Measurements from ENCODE around the gene MCOLN3.

Gene MCOLN3

GRCh38 chr1:85062425-85063026, 14.2 kb upstream of the MCOLN3 start:
- Histone ChIP-seq H3K4me1 (no peaks in the 10 kb centered on the region), H3K27me3 (ENCODE audit: low read depth) (no peaks in the 10 kb centered on the region), H3K9me3 (no peaks in the 10 kb centered on the region), H3K36me3 (replicated peaks) (no peaks in the 10 kb centered on the region), H3K4me3 (no peak overlapping the region)
- no peak for DNase-seq (ENCODE audit: low spot score in 2 of 2)
- in situ Hi-C loops (cut with MboI; ENCODE audit: low sequenced_read_pairs), result no loop called here

- H3K27me3 ChIP-seq (ENCODE audit: low read depth), result no peaks in the 10 kb centered on the region
- in situ Hi-C loops (cut with MboI; ENCODE audit: low sequenced_read_pairs), result no loop called here
- peak in 1 of 2 experiments; percentile 49 for DNase-seq (ENCODE audit: low spot score in 2 of 2)
- H3K4me3 ChIP-seq, result no peak overlapping the region
- H3K36me3 ChIP-seq (replicated peaks), result no peaks in the 10 kb centered on the region
- H3K4me1 ChIP-seq, result no peaks in the 10 kb centered on the region
- H3K9me3 ChIP-seq, result no peaks in the 10 kb centered on the region
These were observed 13.6 kb upstream of the MCOLN3 start for GRCh38 chr1:85061711-85062424.

GRCh38 chr1:85060038-85060437, 11.7 kb upstream of the MCOLN3 start:
- no peaks in the 10 kb centered on the region for H3K4me1 ChIP-seq
- no peaks in the 10 kb centered on the region for H3K9me3 ChIP-seq
- no peaks in the 10 kb centered on the region for H3K36me3 ChIP-seq (replicated peaks)
- H3K4me3 ChIP-seq, result no peak overlapping the region
- DNase-seq (ENCODE audit: low spot score in 2 of 2), result no peak
- in situ Hi-C loops (cut with MboI; ENCODE audit: low sequenced_read_pairs), result no loop called here
- no peaks in the 10 kb centered on the region for H3K27me3 ChIP-seq (ENCODE audit: low read depth)

GRCh38 chr1:85059563-85059962, 11.3 kb upstream of the MCOLN3 start:
- no peak for DNase-seq (ENCODE audit: low spot score in 2 of 2)
- Histone ChIP-seq H3K4me1 (no peaks in the 10 kb centered on the region), H3K9me3 (no peaks in the 10 kb centered on the region), H3K27me3 (ENCODE audit: low read depth) (no peaks in the 10 kb centered on the region), H3K36me3 (replicated peaks) (no peaks in the 10 kb centered on the region), H3K4me3 (no peak overlapping the region)
- in situ Hi-C loops (cut with MboI; ENCODE audit: low sequenced_read_pairs), result no loop called here

GRCh38 chr1:85058786-85059185, 10.5 kb upstream of the MCOLN3 start:
- no peaks in the 10 kb centered on the region for H3K36me3 ChIP-seq (replicated peaks)
- H3K27me3 ChIP-seq (ENCODE audit: low read depth), result no peaks in the 10 kb centered on the region
- H3K4me3 ChIP-seq, result no peak overlapping the region
- H3K4me1 ChIP-seq, result no peaks in the 10 kb centered on the region
- in situ Hi-C loops (cut with MboI; ENCODE audit: low sequenced_read_pairs), result no loop called here
- no peak for DNase-seq (ENCODE audit: low spot score in 2 of 2)
- H3K9me3 ChIP-seq, result no peaks in the 10 kb centered on the region

- DNase-seq (ENCODE audit: low spot score in 2 of 2), result no peak
- Histone ChIP-seq H3K4me1 (no peaks in the 10 kb centered on the region), H3K27me3 (ENCODE audit: low read depth) (no peaks in the 10 kb centered on the region), H3K4me3 (no peak overlapping the region), H3K36me3 (replicated peaks) (no peaks in the 10 kb centered on the region), H3K9me3 (no peaks in the 10 kb centered on the region)
- in situ Hi-C loops (cut with MboI; ENCODE audit: low sequenced_read_pairs), result no loop called here
These were observed 10.0 kb upstream of the MCOLN3 start for GRCh38 chr1:85058311-85058710.

GRCh38 chr1:85054664-85055063, 6.4 kb upstream of the MCOLN3 start:
- in situ Hi-C loops (cut with MboI; ENCODE audit: low sequenced_read_pairs), result no loop called here
- H3K9me3 ChIP-seq, result no peaks in the 10 kb centered on the region
- H3K4me3 ChIP-seq, result no peak overlapping the region
- no peaks in the 10 kb centered on the region for H3K36me3 ChIP-seq (replicated peaks)
- no peaks in the 10 kb centered on the region for H3K27me3 ChIP-seq (ENCODE audit: low read depth)
- H3K4me1 ChIP-seq, result no peaks in the 10 kb centered on the region; the same call in 1 of the 2 replicates
- DNase-seq (ENCODE audit: low spot score in 2 of 2), result peak in 1 of 2 experiments; percentile 29

GRCh38 chr1:85049735-85050166, 1.5 kb upstream of the MCOLN3 start:
- DNase-seq (ENCODE audit: low spot score in 2 of 2), result no peak
- in situ Hi-C loops (cut with MboI; ENCODE audit: low sequenced_read_pairs), result no loop called here
- no peaks in the 10 kb centered on the region for H3K27me3 ChIP-seq (ENCODE audit: low read depth)

GRCh38 chr1:85047472-85048295, 616 bp downstream of the MCOLN3 start:
- peaks cover 15% of the 10 kb centered on the region for H3K4me1 ChIP-seq
- no peaks in the 10 kb centered on the region for H3K9me3 ChIP-seq
- DNase-seq (ENCODE audit: low spot score in 2 of 2), result peak in 1 of 2 experiments; percentile 60
- in situ Hi-C loops (cut with MboI; ENCODE audit: low sequenced_read_pairs), result no loop called here
- H3K27me3 ChIP-seq (ENCODE audit: low read depth), result no peaks in the 10 kb centered on the region
- H3K36me3 ChIP-seq (replicated peaks), result no peaks in the 10 kb centered on the region
- peak overlapping the region; percentile 61 for H3K4me3 ChIP-seq

More at GRCh38 chr1:85049735-85050166, 1.5 kb upstream of the MCOLN3 start:
- Histone ChIP-seq H3K4me1 (peaks cover 14% of the 10 kb centered on the region), H3K9me3 (no peaks in the 10 kb centered on the region), H3K36me3 (replicated peaks) (no peaks in the 10 kb centered on the region), H3K4me3 (no peak overlapping the region)

GRCh38 chr1:85047144-85047471, 1.2 kb downstream of the MCOLN3 start:
- Histone ChIP-seq H3K4me1 (peaks cover 16% of the 10 kb centered on the region), H3K9me3 (no peaks in the 10 kb centered on the region), H3K36me3 (replicated peaks) (no peaks in the 10 kb centered on the region), H3K27me3 (ENCODE audit: low read depth) (no peaks in the 10 kb centered on the region), H3K4me3 (peak overlapping the region; percentile 61)
- in situ Hi-C loops (cut with MboI; ENCODE audit: low sequenced_read_pairs), result no loop called here
- no peak for DNase-seq (ENCODE audit: low spot score in 2 of 2)

GRCh38 chr1:85042413-85042812, 5.9 kb downstream of the MCOLN3 start:
- no peaks in the 10 kb centered on the region for H3K9me3 ChIP-seq
- H3K27me3 ChIP-seq (ENCODE audit: low read depth), result no peaks in the 10 kb centered on the region
- no peak overlapping the region for H3K4me3 ChIP-seq
- in situ Hi-C loops (cut with MboI; ENCODE audit: low sequenced_read_pairs), result no loop called here
- DNase-seq (ENCODE audit: low spot score in 2 of 2), result no peak
- no peaks in the 10 kb centered on the region for H3K36me3 ChIP-seq (replicated peaks)
- H3K4me1 ChIP-seq, result peaks cover 12% of the 10 kb centered on the region

GRCh38 chr1:85041793-85042192, 6.5 kb downstream of the MCOLN3 start:
- Histone ChIP-seq H3K27me3 (ENCODE audit: low read depth) (no peaks in the 10 kb centered on the region), H3K9me3 (no peaks in the 10 kb centered on the region), H3K36me3 (replicated peaks) (no peaks in the 10 kb centered on the region), H3K4me1 (peaks cover 7% of the 10 kb centered on the region), H3K4me3 (no peak overlapping the region)
- DNase-seq (ENCODE audit: low spot score in 2 of 2), result no peak
- in situ Hi-C loops (cut with MboI; ENCODE audit: low sequenced_read_pairs), result no loop called here

- no peak for DNase-seq (ENCODE audit: low spot score in 2 of 2)
- Histone ChIP-seq H3K27me3 (ENCODE audit: low read depth) (no peaks in the 10 kb centered on the region), H3K4me1 (peaks cover 6% of the 10 kb centered on the region), H3K36me3 (replicated peaks) (peaks cover 13% of the 10 kb centered on the region; the same call in 1 of the 2 replicates), H3K4me3 (no peak overlapping the region), H3K9me3 (no peaks in the 10 kb centered on the region)
- in situ Hi-C loops (cut with MboI; ENCODE audit: low sequenced_read_pairs), result no loop called here
These were observed 15.1 kb downstream of the MCOLN3 start for GRCh38 chr1:85033221-85033620.

GRCh38 chr1:85030536-85030935, 17.8 kb downstream of the MCOLN3 start:
- in situ Hi-C loops (cut with MboI; ENCODE audit: low sequenced_read_pairs), result no loop called here
- DNase-seq (ENCODE audit: low spot score in 2 of 2), result no peak
- Histone ChIP-seq H3K27me3 (ENCODE audit: low read depth) (no peaks in the 10 kb centered on the region), H3K4me3 (no peak overlapping the region), H3K9me3 (no peaks in the 10 kb centered on the region), H3K4me1 (peaks cover 6% of the 10 kb centered on the region), H3K36me3 (replicated peaks) (peaks cover 22% of the 10 kb centered on the region)

All from HAP-1 (cell line).